ENCODE data around the gene R3HDML. TPM values are rescaled to one million over a fixed set of nuclear protein-coding genes. Genes with fewer than 3 reads are reported as not detected.

R3HDML gene
- not detected in 2 replicates for total RNA-seq

GRCh38 chr20:44336725-44337380, at the start of gene R3HDML:
TSS of gene R3HDML (plus strand) at chr20:44337043. CDS start at chr20:44337158, 115 bp downstream.

GRCh38 chr20:44310664-44311639, 25.9 kb upstream of the R3HDML start, which contains the start of gene FITM2:
TSS of gene FITM2 (minus strand) at chr20:44311202. CDS start at chr20:44311148, 54 bp downstream.

GRCh38 chr20:44355498-44356352, 18.9 kb downstream of the R3HDML start, which contains the start of gene HNF4A:
TSS of gene HNF4A (plus strand) at chr20:44355699. CDS start at chr20:44355805, 106 bp downstream.

Other genes starting within 250 kb of the R3HDML start
- gene JPH2, start 149.9 kb upstream of the R3HDML start, total RNA-seq: 0.68 and 4.1 TPM in 2 replicates
- 41.8 and 71.1 TPM in 2 replicates for gene OSER1, start 126.3 kb upstream of the R3HDML start, total RNA-seq
- gene GDAP1L1, start 89.7 kb upstream of the R3HDML start, total RNA-seq: not detected in 2 replicates
- 6.8 and 7.5 TPM in 2 replicates for gene FITM2, start 25.8 kb upstream of the R3HDML start, total RNA-seq
- not detected in 2 replicates for gene HNF4A, start 18.7 kb downstream of the R3HDML start, total RNA-seq
- 15.7 and 27.3 TPM in 2 replicates for gene TTPAL, start 138.8 kb downstream of the R3HDML start, total RNA-seq
- 96.0 and 118 TPM in 2 replicates for gene SERINC3, start 185.0 kb downstream of the R3HDML start, total RNA-seq
- 6.8 and 7.5 TPM in 2 replicates for gene PKIG, start 245.5 kb downstream of the R3HDML start, total RNA-seq